OCI-LY1 (cell line): Measurements from ENCODE around the gene TTC39C.

Source experiments
- CTCF ChIP-seq: fragments of 200-600 bp; sonication (generic), shearing (Covaris generic); IDR thresholded peaks from 2 replicates; pipeline ENCODE4 v1.5.1; 2017; ENCODE audit warnings: mild to moderate bottlenecking, antibody characterized with exemption, low read length, moderate library complexity, mixed read lengths
- EZH2 ChIP-seq: fragments of 200-600 bp; sonication (generic), shearing (Covaris generic); IDR thresholded peaks from 2 replicates; pipeline ENCODE4 v1.8.0; 2017; ENCODE audit warnings: borderline replicate concordance, mixed run types, mild to moderate bottlenecking, antibody characterized with exemption, low read length, moderate library complexity, mixed read lengths

GRCh38 chr18:24170360-24170759 lies 155.8 kb downstream of the TTC39C start:
- no peak for TF ChIP-seq CTCF
- TF ChIP-seq EZH2, result no peak
